ENCODE results near the gene C14orf132. TPM values are rescaled to one million over a fixed set of nuclear protein-coding genes. Genes with fewer than 3 reads are reported as not detected.

Gene C14orf132
- total and polyA plus RNA-seq, 2 of the 4 experiments (the other 2 are of a cell fraction), result 6.3 to 13.5 TPM

DNA sequence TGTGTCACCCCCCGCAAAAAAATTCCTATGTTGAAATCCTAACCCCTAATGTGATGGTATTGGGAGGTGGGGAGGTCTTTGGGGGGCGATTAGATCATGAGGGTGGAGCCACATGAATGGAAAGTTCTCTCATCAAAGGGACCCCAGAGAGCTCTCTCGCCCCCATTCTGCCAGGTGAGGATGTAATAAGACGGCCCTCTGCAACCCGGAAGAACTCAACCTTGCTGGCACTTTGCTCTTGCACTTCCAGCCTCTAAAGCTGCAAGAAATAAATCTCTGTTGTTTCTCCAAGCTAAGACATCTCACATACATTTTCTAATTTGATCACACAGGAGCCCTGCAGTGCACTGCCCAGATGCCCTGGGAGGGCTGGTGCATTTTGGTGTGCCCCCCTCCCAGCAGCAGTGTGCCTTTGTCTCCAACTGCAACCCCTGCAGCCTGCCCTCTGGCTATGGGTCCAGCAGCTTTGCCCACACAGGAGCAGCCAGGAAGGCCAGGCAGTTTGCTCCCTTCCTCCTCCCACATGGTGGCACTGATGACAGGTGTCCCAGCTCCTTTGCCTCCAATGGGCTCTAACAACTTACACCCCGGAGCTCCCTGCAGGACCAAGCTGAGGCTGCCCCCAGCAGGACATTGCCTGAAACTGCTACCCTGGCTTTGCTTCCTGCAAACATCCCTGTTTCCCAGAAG is 59.3 kb downstream of the C14orf132 start:
- Histone ChIP-seq H3K27ac (ENCODE audit: insufficient read depth, low read length) (no peak overlapping the region), H3K56ac (ENCODE audit: extremely low read depth, insufficient read depth, low read length) (no peak overlapping the region), H3K18ac (ENCODE audit: low read depth, low read length) (no peak overlapping the region), H2AK9ac (replicated peaks; ENCODE audit: low read depth, low read length, poor library complexity) (peak overlapping the region; percentile 20), H3K9ac (ENCODE audit: low read depth, low read length) (no peak overlapping the region), H3K23ac (ENCODE audit: low read depth, low read length) (no peak overlapping the region), H4K5ac (ENCODE audit: low read depth, low read length) (no peak overlapping the region), H3K4ac (ENCODE audit: low read depth, low read length) (no peak overlapping the region), H4K20me1 (ENCODE audit: insufficient read depth, low read length) (no peaks in the 10 kb centered on the region), H3K4me2 (ENCODE audit: low read depth, low read length) (no peak overlapping the region), H3K79me1 (ENCODE audit: low read depth in 1 of 2, low read length in 2 of 2) (peaks cover 0 to 12% of the 10 kb centered on the region in 2 experiments; a peak in 2 of 4 replicates), H2BK5ac (ENCODE audit: low read depth, low read length, poor library complexity, severe bottlenecking) (no peak overlapping the region), H3K27me3 (ENCODE audit: control insufficient read depth, insufficient read depth, low read length) (no peaks in the 10 kb centered on the region), H3K4me3 (ENCODE audit: insufficient read depth, low read depth, low read length) (no peak overlapping the region), H3K9me1 (ENCODE audit: insufficient read depth, low read length) (peaks cover 17% of the 10 kb centered on the region), H2BK15ac (ENCODE audit: low read depth, low read length) (no peak overlapping the region), H3K9me3 (ENCODE audit: control insufficient read depth, insufficient read depth, low read length) (no peaks in the 10 kb centered on the region), H3K36me3 (ENCODE audit: control insufficient read depth, insufficient read depth, low read length) (no peaks in the 10 kb centered on the region), H4K8ac (ENCODE audit: low read depth in 2 of 2, low read length in 2 of 2) (no peak overlapping the region), H3K4me1 (ENCODE audit: control insufficient read depth, insufficient read depth, low read length) (peaks cover 17% of the 10 kb centered on the region), H2BK120ac (ENCODE audit: low read depth, low read length) (no peak overlapping the region), H2BK20ac (ENCODE audit: low read depth, low read length) (no peak overlapping the region), H4K91ac (ENCODE audit: insufficient read depth, low read depth, low read length) (no peak overlapping the region), H2AK5ac (ENCODE audit: low read depth, low read length) (no peak overlapping the region), H2AFZ (replicated peaks; ENCODE audit: low read length, poor library complexity) (peak overlapping the region; percentile 29), H3K14ac (replicated peaks; ENCODE audit: low read depth, low read length) (no peak overlapping the region)
- DNase-seq (peak; percentile 71), ATAC-seq (ENCODE audit: low read depth) (peak; percentile 48)
- TF ChIP-seq MAFK (IDR thresholded peaks at IDR 0.05; ENCODE audit: low read depth, low read length) (no peak), MAZ (IDR thresholded peaks at IDR 0.05; ENCODE audit: borderline replicate concordance, low read depth, low read length) (0 out of 2 replicates have a peak, but pooled peaks have one; percentile 41), SMC3 (IDR thresholded peaks at IDR 0.05; ENCODE audit: low read depth, low read length) (peak; percentile 98), RAD21 (IDR thresholded peaks at IDR 0.05; ENCODE audit: low read length) (peak; percentile 97)
- TF ChIP-seq, protein P1, sequence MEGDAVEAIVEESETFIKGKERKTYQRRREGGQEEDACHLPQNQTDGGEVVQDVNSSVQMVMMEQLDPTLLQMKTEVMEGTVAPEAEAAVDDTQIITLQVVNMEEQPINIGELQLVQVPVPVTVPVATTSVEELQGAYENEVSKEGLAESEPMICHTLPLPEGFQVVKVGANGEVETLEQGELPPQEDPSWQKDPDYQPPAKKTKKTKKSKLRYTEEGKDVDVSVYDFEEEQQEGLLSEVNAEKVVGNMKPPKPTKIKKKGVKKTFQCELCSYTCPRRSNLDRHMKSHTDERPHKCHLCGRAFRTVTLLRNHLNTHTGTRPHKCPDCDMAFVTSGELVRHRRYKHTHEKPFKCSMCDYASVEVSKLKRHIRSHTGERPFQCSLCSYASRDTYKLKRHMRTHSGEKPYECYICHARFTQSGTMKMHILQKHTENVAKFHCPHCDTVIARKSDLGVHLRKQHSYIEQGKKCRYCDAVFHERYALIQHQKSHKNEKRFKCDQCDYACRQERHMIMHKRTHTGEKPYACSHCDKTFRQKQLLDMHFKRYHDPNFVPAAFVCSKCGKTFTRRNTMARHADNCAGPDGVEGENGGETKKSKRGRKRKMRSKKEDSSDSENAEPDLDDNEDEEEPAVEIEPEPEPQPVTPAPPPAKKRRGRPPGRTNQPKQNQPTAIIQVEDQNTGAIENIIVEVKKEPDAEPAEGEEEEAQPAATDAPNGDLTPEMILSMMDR (conservative IDR thresholded peaks at IDR 0.05; ENCODE audit: low read depth, low read length), result peak; percentile 93
- TF ChIP-seq, protein P2, sequence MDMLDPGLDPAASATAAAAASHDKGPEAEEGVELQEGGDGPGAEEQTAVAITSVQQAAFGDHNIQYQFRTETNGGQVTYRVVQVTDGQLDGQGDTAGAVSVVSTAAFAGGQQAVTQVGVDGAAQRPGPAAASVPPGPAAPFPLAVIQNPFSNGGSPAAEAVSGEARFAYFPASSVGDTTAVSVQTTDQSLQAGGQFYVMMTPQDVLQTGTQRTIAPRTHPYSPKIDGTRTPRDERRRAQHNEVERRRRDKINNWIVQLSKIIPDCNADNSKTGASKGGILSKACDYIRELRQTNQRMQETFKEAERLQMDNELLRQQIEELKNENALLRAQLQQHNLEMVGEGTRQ (IDR thresholded peaks at IDR 0.05; ENCODE audit: low read depth, low read length), result no peak
- in situ Hi-C loops (cut with MboI; ENCODE audit: low sequenced_read_pairs) (loop anchor here (5.0 to 10.0 kb wide), 4 partner anchors 56 to 554 kb away; no protein-coding TSS in a partner anchor), intact Hi-C loops (cut with micrococcal nuclease) (loop anchor here (1.0 to 5.0 kb wide), 4 partner anchors 60 to 537 kb away; partner anchors contain the start of gene C14orf132), dilution Hi-C loops (cut with HindIII; ENCODE audit: low sequenced_read_pairs, unreplicated experiment) (no loop called here)
- WGBS, 2 experiments (ENCODE audit: extremely low coverage in 2 of 2, insufficient read length in 1 of 2), result 71% methylated on average over 4 of the region's 6 CpGs; no CpG with 5 or more reads in 1 of the 2 experiments
- CTCF ChIA-PET, result interaction anchor here (0.6 to 6.8 kb wide), 17 partner anchors 15 to 325 kb away, joined by 3 to 55 read pairs (median 4); no protein-coding TSS in a partner anchor
- BruUV-seq (replicated peaks), result no TSS peak
- POLR2A ChIA-PET (ENCODE audit: unreplicated experiment), result no interaction called here
